Left lung (tissue), 10 donors: Measurements from ENCODE around the gene TXNDC11. TPM values are rescaled to one million over a fixed set of nuclear protein-coding genes. Genes with fewer than 3 reads are reported as not detected.

Experiments used
- ATAC-seq: fragments of 200-7000 bp; cut with Tn5 transposase; one replicate; pipeline ENCODE4 v1.9.1; 2020; ENCODE audit warnings: moderate library complexity
- DNase-seq, 4 donors: peaks; one replicate each; pipeline ENCODE4 v3.0.0-alpha.2; 2013 to 2020
- H3K27ac ChIP-seq, 2 donors: fragments of 200-600 bp; sonication (generic) in 1 of 2; one replicate each; pipeline versions ENCODE4 v1.5.0 to v1.8.0; 2020 to 2021
- H3K27me3 ChIP-seq, 2 donors: fragments of 200-600 bp; sonication (generic) in 1 of 2; one replicate each; pipeline versions ENCODE4 v1.5.0 to v1.8.0; 2020 to 2021
- H3K36me3 ChIP-seq, 2 donors: fragments of 200-600 bp; sonication (generic) in 1 of 2; one replicate each; pipeline versions ENCODE4 v1.5.0 to v1.8.0; 2020 to 2021
- H3K4me1 ChIP-seq, 2 donors: fragments of 200-600 bp; one replicate each; pipeline ENCODE4 v1.8.0; 2021
- H3K4me3 ChIP-seq, 2 donors: fragments of 200-600 bp; sonication (generic) in 1 of 2; one replicate each; pipeline versions ENCODE4 v1.5.0 to v1.8.0; 2020 to 2021; ENCODE audit warnings: mild to moderate bottlenecking in 1 of 2
- H3K9me3 ChIP-seq, 2 donors: fragments of 200-600 bp; sonication (generic) in 1 of 2; one replicate each; pipeline versions ENCODE4 v1.5.0 to v1.8.0; 2020 to 2021
- intact Hi-C, 2 donors: fragments of 100-400 bp; cut with DNase I; formaldehyde crosslinking; loops; one replicate each; pipeline versions ENCODE4 v1.11.2 to v1.14.2; 2022
- polyA plus RNA-seq, 6 donors: library from polyadenylated mRNA; unstranded; fragments of 120-200 nt; gene quantifications; one replicate each; pipeline ENCODE4 v1.2.1, GENCODE V29; 2013; ENCODE audit not compliant: insufficient read length in 6 of 6
- total RNA-seq, 2 donors: library from RNA; stranded (reverse); fragmentation: NEBNext Ultra II Directional; extraction: Animal tissue kit (Norgen Biotek cat#: 25700); gene quantifications; one replicate each; pipeline ENCODE4 v1.2.1, GENCODE V29; 2021
- TF ChIP-seq, protein P1 (sequence below), 2 donors: fragments of 200-600 bp; sonication (generic) in 1 of 2; IDR thresholded peaks; one replicate each; pipeline versions ENCODE4 v1.5.0 to v1.8.0; 2021; ENCODE audit warnings: antibody characterized with exemption in 2 of 2
- donor health status: DM: no; HTN: yes; CAD: no.
- donor health status: DM: no; HTN: no; CAD: no.

Gene TXNDC11
- total and polyA plus RNA-seq, 8 donors: 33.9 to 76.8 (median 38.2) TPM

DNA sequence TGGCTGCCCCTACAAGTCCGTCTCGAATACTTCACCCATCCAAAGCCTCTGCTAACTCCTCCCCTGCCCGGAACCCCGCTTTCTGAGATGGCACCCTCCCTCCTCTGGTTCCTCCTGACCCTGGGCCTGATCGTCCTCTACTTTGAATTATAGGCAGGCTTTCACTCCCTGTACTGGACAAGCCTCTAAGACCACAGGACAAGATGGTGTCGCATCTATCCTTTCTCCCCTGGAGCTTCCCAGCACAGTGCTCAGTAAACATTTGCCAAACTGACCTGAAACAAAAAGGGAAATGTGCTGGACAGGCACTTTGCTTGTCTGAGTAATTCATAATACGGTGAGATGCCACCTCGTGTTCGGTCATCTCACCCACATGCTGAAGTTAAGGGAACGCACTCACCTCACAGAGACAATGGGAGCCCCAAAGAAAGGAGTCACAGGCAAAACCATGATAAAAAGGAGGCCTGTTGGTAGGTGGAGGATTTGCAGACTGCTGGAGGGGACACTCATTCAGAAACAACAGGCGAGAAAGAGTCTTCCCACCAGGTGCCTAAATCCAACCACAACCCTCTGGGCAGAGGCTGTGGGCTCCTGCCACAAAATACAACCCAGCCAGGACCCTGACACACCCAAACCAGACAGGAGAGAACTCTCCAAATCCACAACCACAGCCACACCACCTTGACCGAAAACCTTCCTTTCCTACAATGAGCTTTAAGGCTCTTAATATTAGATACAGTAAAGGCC is 46.2 kb downstream of the TXNDC11 start:
- DNase-seq: no peak
- peaks cover 0 to 82% of the 10 kb centered on the region in 2 donors for H3K36me3 ChIP-seq

DNA sequence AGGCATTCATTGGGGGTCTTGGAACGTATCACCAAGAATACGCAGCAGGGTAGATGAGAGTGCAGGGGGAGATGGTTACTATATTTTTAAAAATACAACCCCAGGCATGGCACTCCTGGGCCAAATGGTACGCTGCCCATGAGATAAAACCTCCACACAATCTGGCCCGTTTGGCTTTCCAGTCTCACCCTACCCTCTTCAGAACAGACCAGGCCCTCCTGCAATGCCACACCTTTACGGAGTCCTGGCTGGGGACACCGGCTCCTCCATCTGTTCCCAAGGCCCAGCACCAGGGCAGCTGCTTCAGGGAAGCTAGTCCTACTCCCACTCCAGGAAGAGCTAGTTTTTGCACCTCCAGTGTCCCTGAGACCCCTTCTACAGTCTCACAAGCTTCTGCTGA is 50.0 kb downstream of the TXNDC11 start:
- Histone ChIP-seq H3K4me3 (no peak overlapping the region), H3K27ac (no peak overlapping the region), H3K4me1 (peaks cover 12 to 27% of the 10 kb centered on the region in 2 donors), H3K36me3 (peaks cover 0 to 85% of the 10 kb centered on the region in 2 donors), H3K27me3 (no peaks in the 10 kb centered on the region), H3K9me3 (no peaks in the 10 kb centered on the region)
- TF ChIP-seq, protein P1, sequence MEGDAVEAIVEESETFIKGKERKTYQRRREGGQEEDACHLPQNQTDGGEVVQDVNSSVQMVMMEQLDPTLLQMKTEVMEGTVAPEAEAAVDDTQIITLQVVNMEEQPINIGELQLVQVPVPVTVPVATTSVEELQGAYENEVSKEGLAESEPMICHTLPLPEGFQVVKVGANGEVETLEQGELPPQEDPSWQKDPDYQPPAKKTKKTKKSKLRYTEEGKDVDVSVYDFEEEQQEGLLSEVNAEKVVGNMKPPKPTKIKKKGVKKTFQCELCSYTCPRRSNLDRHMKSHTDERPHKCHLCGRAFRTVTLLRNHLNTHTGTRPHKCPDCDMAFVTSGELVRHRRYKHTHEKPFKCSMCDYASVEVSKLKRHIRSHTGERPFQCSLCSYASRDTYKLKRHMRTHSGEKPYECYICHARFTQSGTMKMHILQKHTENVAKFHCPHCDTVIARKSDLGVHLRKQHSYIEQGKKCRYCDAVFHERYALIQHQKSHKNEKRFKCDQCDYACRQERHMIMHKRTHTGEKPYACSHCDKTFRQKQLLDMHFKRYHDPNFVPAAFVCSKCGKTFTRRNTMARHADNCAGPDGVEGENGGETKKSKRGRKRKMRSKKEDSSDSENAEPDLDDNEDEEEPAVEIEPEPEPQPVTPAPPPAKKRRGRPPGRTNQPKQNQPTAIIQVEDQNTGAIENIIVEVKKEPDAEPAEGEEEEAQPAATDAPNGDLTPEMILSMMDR (IDR thresholded peaks at IDR 0.05): no peak
- intact Hi-C loops: no loop called here
- DNase-seq (no peak), ATAC-seq (no peak)

More for the DNA sequence above, 46.2 kb downstream of the TXNDC11 start:
- H3K9me3 ChIP-seq: no peaks in the 10 kb centered on the region
- TF ChIP-seq, protein P1 (IDR thresholded peaks at IDR 0.05): no peak
- intact Hi-C loops: no loop called here
- H3K27me3 ChIP-seq: no peaks in the 10 kb centered on the region
- H3K27ac ChIP-seq: no peak overlapping the region
- H3K4me3 ChIP-seq: no peak overlapping the region
- peaks cover 0 to 20% of the 10 kb centered on the region in 2 donors for H3K4me1 ChIP-seq
- no peak for ATAC-seq

DNA sequence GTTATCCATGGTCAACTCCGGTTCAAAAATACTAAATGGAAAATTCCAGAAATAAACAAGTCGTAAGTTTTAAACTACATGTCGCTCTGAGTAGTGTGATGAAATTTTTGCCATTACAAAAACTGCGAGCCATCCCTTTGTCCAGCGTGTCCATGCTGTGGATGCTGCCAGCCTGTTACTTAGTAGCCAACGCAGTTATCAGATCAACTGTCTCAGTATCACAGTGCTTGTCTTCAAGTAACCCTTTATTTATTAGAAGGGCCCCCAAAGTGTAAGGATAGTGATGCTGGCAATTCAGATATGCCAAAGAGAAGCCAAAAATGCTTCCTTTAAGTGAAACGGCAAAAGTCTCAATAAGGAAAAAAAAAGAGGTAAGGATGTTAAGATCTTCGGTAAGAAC is 50.5 kb downstream of the TXNDC11 start:
- TF ChIP-seq, protein P1 (IDR thresholded peaks at IDR 0.05): no peak
- Histone ChIP-seq H3K9me3 (no peaks in the 10 kb centered on the region), H3K4me3 (no peak overlapping the region), H3K27ac (no peak overlapping the region), H3K27me3 (no peaks in the 10 kb centered on the region), H3K4me1 (peaks cover 12 to 27% of the 10 kb centered on the region in 2 donors), H3K36me3 (peaks cover 0 to 85% of the 10 kb centered on the region in 2 donors)
- ATAC-seq: no peak
- DNase-seq: no peak
- intact Hi-C loops: no loop called here

DNA sequence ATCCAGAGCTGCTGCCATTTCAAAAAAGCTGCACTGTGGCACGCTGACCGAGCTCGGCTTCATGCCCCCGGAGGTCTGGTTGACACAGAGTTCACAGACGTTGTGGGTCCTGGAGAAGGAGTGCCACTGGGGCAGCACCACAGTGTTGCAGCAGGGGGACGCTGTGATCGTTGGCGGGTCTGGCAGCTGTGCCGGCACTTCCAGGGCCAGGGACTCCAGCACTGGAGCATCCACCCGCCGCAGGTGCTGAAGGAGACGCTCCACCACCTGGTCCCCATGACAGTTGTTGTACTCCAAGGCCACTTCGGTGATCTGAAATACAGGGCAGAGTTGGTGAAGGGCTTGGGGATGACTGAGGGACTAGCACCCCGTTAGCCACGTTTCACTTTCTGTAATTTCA is 50.9 kb downstream of the TXNDC11 start:
- H3K4me1 ChIP-seq: peaks cover 12 to 27% of the 10 kb centered on the region in 2 donors
- H3K27ac ChIP-seq: no peak overlapping the region
- ATAC-seq (no peak), DNase-seq (no peak)
- H3K36me3 ChIP-seq: peaks cover 0 to 85% of the 10 kb centered on the region in 2 donors
- no peak overlapping the region for H3K4me3 ChIP-seq
- no peaks in the 10 kb centered on the region for H3K9me3 ChIP-seq
- TF ChIP-seq, protein P1 (IDR thresholded peaks at IDR 0.05): no peak
- H3K27me3 ChIP-seq: no peaks in the 10 kb centered on the region
- intact Hi-C loops: no loop called here

DNA sequence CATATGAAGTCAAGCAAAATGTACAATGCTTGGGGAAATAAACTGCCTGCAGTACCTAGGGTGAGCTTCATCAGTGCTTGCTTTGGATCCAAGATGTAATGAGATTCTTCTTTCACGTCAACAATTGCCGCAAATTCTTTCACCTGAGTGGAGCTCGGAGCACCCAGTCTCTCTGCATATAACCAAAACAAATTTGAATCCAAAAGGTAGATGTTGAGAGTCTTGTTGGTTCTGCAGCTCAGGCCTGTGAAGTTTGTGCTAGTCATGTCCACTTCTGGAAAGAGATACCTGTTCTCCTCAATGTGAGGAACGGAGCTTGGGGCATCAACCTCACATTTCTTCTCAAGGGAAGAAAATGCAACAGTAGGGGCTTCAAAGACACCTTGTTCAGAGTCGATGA is 51.4 kb downstream of the TXNDC11 start:
- ATAC-seq: no peak
- H3K9me3 ChIP-seq: no peaks in the 10 kb centered on the region
- peaks cover 0 to 85% of the 10 kb centered on the region in 2 donors for H3K36me3 ChIP-seq
- no peak overlapping the region for H3K4me3 ChIP-seq
- intact Hi-C loops: no loop called here
- peaks cover 12 to 27% of the 10 kb centered on the region in 2 donors for H3K4me1 ChIP-seq
- H3K27ac ChIP-seq: no peak overlapping the region
- H3K27me3 ChIP-seq: no peaks in the 10 kb centered on the region
- TF ChIP-seq, protein P1 (IDR thresholded peaks at IDR 0.05): no peak
- DNase-seq: no peak
